ENCODE measurements around the gene OR2B2. TPM values are rescaled to one million over a fixed set of nuclear protein-coding genes. Genes with fewer than 3 reads are reported as not detected.

OR2B2 gene
- not detected in 3 replicates for polyA plus RNA-seq
- not detected for polyA plus RNA-seq (2011; ENCODE audit: low read depth)
- not detected in 2 replicates for polyA plus RNA-seq (2011; cell fraction: cytosol; rRNA removed)
- not detected in 2 replicates for polyA plus RNA-seq (2011; cell fraction: nucleus; rRNA removed)
- polyA plus RNA-seq (2012; ENCODE audit: low replicate concordance): not detected in 2 replicates
- polyA minus RNA-seq: not detected in 3 replicates
- not detected for polyA minus RNA-seq (2011; cell fraction: cytosol; rRNA and poly(A)+ RNA removed)
- polyA minus RNA-seq (2011; cell fraction: nucleus; rRNA and poly(A)+ RNA removed): not detected in 2 replicates

DNA sequence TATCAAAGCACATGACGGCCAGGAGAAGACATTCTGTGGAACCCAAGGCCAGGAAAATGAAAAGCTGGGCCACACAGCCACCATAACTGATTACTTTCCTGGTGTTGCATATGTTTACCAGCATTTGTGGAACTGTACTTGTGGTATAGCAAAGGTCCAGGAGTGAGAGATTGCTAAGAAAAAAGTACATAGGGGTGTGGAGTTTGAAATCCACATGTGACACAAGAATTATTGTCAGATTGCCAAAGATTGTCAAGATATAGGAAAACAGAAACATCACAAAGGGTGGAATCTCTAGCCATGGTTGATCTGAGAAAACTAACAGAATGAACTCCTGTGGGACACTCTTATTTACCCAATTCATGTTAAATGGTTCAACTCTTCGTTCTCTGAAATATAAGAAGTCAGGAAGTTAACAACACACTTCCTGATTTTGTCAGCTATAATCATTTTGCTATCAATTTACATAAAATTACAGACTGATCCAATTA, at the start of gene OR2B2:
Gene OR2B2 (minus strand): TSS at position 441 of the 491 bp plus-strand sequence. CDS start 77 bp downstream, at position 364.
- H3K9me3 ChIP-seq (ENCODE audit: control insufficient read depth, low read depth, low read length): no peaks in the 10 kb centered on the region
- no peak for FAIRE-seq
- no peaks in the 10 kb centered on the region for H3K9me1 ChIP-seq (ENCODE audit: control insufficient read depth, extremely low read depth, insufficient read depth, low read length)
- TF ChIP-seq, protein P1, sequence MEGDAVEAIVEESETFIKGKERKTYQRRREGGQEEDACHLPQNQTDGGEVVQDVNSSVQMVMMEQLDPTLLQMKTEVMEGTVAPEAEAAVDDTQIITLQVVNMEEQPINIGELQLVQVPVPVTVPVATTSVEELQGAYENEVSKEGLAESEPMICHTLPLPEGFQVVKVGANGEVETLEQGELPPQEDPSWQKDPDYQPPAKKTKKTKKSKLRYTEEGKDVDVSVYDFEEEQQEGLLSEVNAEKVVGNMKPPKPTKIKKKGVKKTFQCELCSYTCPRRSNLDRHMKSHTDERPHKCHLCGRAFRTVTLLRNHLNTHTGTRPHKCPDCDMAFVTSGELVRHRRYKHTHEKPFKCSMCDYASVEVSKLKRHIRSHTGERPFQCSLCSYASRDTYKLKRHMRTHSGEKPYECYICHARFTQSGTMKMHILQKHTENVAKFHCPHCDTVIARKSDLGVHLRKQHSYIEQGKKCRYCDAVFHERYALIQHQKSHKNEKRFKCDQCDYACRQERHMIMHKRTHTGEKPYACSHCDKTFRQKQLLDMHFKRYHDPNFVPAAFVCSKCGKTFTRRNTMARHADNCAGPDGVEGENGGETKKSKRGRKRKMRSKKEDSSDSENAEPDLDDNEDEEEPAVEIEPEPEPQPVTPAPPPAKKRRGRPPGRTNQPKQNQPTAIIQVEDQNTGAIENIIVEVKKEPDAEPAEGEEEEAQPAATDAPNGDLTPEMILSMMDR (optimal IDR thresholded peaks at IDR 0.05 in 1 of 3, IDR thresholded peaks at IDR 0.05 in 1 of 3, conservative IDR thresholded peaks at IDR 0.05 in 1 of 3; ENCODE audit: extremely low read depth in 1 of 3, insufficient read depth in 2 of 3, low read length in 3 of 3): no peak
- no peak for TF ChIP-seq EZH2 (IDR thresholded peaks at IDR 0.05; ENCODE audit: low read length)
- H4K20me1 ChIP-seq (ENCODE audit: control insufficient read depth, extremely low read depth, insufficient read depth, low read length): no peaks in the 10 kb centered on the region
- no peak for DNase-seq (ENCODE audit: low read depth, low spot score)
- H3K4me1 ChIP-seq (ENCODE audit: control insufficient read depth, extremely low read depth, insufficient read depth, low read length): peaks cover 9% of the 10 kb centered on the region
- dilution Hi-C loops (cut with MboI; ENCODE audit: extremely low pct_ligation_motif_present, low sequenced_read_pairs): no loop called here
- H3K27me3 ChIP-seq (ENCODE audit: control insufficient read depth, extremely low read depth, insufficient read depth, low read length): no peaks in the 10 kb centered on the region
- H3K4me2 ChIP-seq (ENCODE audit: control insufficient read depth, extremely low read depth, insufficient read depth, low read depth, low read length): no peak within 1 kb of the TSS
- no peak within 1 kb of the TSS for H2AFZ ChIP-seq (ENCODE audit: control insufficient read depth, low read length)
- no peak within 1 kb of the TSS for H3K4me3 ChIP-seq (ENCODE audit: control insufficient read depth in 2 of 3, extremely low read depth in 1 of 3, insufficient read depth in 2 of 3, low read depth in 1 of 3, low read length in 3 of 3)
- no peaks in the 10 kb centered on the region for H3K79me2 ChIP-seq (ENCODE audit: control insufficient read depth, insufficient read depth, low read length)
- H3K9ac ChIP-seq (ENCODE audit: control insufficient read depth, extremely low read depth, insufficient read depth, low read length): no peak within 1 kb of the TSS
- H3K36me3 ChIP-seq (ENCODE audit: control insufficient read depth in 2 of 2, extremely low read depth in 1 of 2, insufficient read depth in 2 of 2, low read length in 2 of 2): no peaks in the 10 kb centered on the region
- no peak within 1 kb of the TSS for H3K27ac ChIP-seq (ENCODE audit: control insufficient read depth, insufficient read depth, low read length)

DNA sequence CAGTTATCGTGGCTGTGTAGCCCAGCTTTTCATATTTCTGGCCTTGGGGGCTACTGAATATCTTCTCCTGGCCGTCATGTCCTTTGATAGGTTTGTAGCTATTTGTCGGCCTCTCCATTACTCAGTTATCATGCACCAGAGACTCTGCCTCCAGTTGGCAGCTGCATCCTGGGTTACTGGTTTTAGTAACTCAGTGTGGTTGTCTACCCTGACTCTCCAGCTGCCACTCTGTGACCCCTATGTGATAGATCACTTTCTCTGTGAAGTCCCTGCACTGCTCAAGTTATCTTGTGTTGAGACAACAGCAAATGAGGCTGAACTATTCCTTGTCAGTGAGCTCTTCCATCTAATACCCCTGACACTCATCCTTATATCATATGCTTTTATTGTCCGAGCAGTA, 45.3 kb upstream of the OR2B2 start:
- no peak for FAIRE-seq
- Histone ChIP-seq H3K27me3 (ENCODE audit: control insufficient read depth, extremely low read depth, insufficient read depth, low read length) (peaks cover 11% of the 10 kb centered on the region), H3K4me1 (ENCODE audit: control insufficient read depth, extremely low read depth, insufficient read depth, low read length) (no peaks in the 10 kb centered on the region), H3K9me3 (ENCODE audit: control insufficient read depth, low read depth, low read length) (no peaks in the 10 kb centered on the region), H4K20me1 (ENCODE audit: control insufficient read depth, extremely low read depth, insufficient read depth, low read length) (no peaks in the 10 kb centered on the region), H3K9me1 (ENCODE audit: control insufficient read depth, extremely low read depth, insufficient read depth, low read length) (no peaks in the 10 kb centered on the region), H3K36me3 (ENCODE audit: control insufficient read depth in 2 of 2, extremely low read depth in 1 of 2, insufficient read depth in 2 of 2, low read length in 2 of 2) (no peaks in the 10 kb centered on the region), H3K27ac (ENCODE audit: control insufficient read depth, insufficient read depth, low read length) (no peak overlapping the region), H3K4me3 (ENCODE audit: control insufficient read depth in 2 of 3, extremely low read depth in 1 of 3, insufficient read depth in 2 of 3, low read depth in 1 of 3, low read length in 3 of 3) (no peak overlapping the region), H3K4me2 (ENCODE audit: control insufficient read depth, extremely low read depth, insufficient read depth, low read depth, low read length) (no peak overlapping the region), H3K79me2 (ENCODE audit: control insufficient read depth, insufficient read depth, low read length) (no peaks in the 10 kb centered on the region), H3K9ac (ENCODE audit: control insufficient read depth, extremely low read depth, insufficient read depth, low read length) (no peak overlapping the region), H2AFZ (ENCODE audit: control insufficient read depth, low read length) (no peak overlapping the region)
- dilution Hi-C loops (cut with MboI; ENCODE audit: extremely low pct_ligation_motif_present, low sequenced_read_pairs): no loop called here
- DNase-seq (ENCODE audit: low read depth, low spot score): no peak
- TF ChIP-seq EZH2 (IDR thresholded peaks at IDR 0.05; ENCODE audit: low read length): no peak
- TF ChIP-seq, protein P1 (optimal IDR thresholded peaks at IDR 0.05 in 1 of 3, IDR thresholded peaks at IDR 0.05 in 1 of 3, conservative IDR thresholded peaks at IDR 0.05 in 1 of 3; ENCODE audit: extremely low read depth in 1 of 3, insufficient read depth in 2 of 3, low read length in 3 of 3): no peak

Data from keratinocyte (primary cell).